Heart left ventricle (tissue), 16 donors: ENCODE data around the gene CCDC7. TPM values are rescaled to one million over a fixed set of nuclear protein-coding genes. Genes with fewer than 3 reads are reported as not detected.

Experiments
- ATAC-seq, 4 donors: fragments of 200-7000 bp; cut with Tn5 transposase; one replicate each; pipeline ENCODE4 v1.9.1; 2020 to 2022; ENCODE audit warnings: moderate library complexity in 4 of 4, mild to moderate bottlenecking in 3 of 4, moderate number of reproducible peaks in 1 of 4
- DNase-seq, 5 donors: peaks; one replicate each; pipeline ENCODE4 v3.0.0-alpha.2; 2020
- H3K27ac ChIP-seq, 12 donors: fragments of 200-600 bp; sonication (generic) in 4 of 12; one replicate each; pipeline versions ENCODE4 v1.5.0 to v1.8.0; 2016 to 2022; ENCODE audit warnings: mild to moderate bottlenecking in 2 of 12
- H3K27me3 ChIP-seq, 9 donors: fragments of 200-600 bp; sonication (generic) in 2 of 9; one replicate each; pipeline versions ENCODE4 v1.5.1 to v1.8.0; 2016 to 2022; ENCODE audit warnings: mild to moderate bottlenecking in 3 of 9
- H3K36me3 ChIP-seq, 9 donors: fragments of 200-600 bp; sonication (generic) in 2 of 9; one replicate each; pipeline versions ENCODE4 v1.5.0 to v1.8.0; 2018 to 2022; ENCODE audit warnings: mild to moderate bottlenecking in 2 of 9
- H3K4me1 ChIP-seq, 12 donors: fragments of 200-600 bp; sonication (generic) in 4 of 12; one replicate each; pipeline versions ENCODE4 v1.5.0 to v1.8.0; 2016 to 2022; ENCODE audit warnings: mild to moderate bottlenecking in 3 of 12
- H3K4me3 ChIP-seq, 12 donors: fragments of 200-600 bp; sonication (generic) in 4 of 12; one replicate each; pipeline versions ENCODE4 v1.5.0 to v1.8.0; 2017 to 2022; ENCODE audit warnings: mild to moderate bottlenecking in 9 of 12, moderate library complexity in 4 of 12
- H3K9me3 ChIP-seq, 12 donors: fragments of 200-600 bp; sonication (generic) in 4 of 12; one replicate each; pipeline versions ENCODE4 v1.5.0 to v1.8.0; 2016 to 2022; ENCODE audit warnings: mild to moderate bottlenecking in 1 of 12
- POLR2A ChIP-seq, 2 donors: fragments of 450-650 bp; IDR thresholded peaks; one replicate each; pipeline ENCODE4 v1.6.1; 2017; ENCODE audit warnings: antibody characterized with exemption in 2 of 2, mild to moderate bottlenecking in 2 of 2, moderate library complexity in 2 of 2
- WGBS, 4 donors: extraction: QIAGEN DNeasy Blood & Tissue Kit in 2 of 4; methylation state at CpG; one replicate each; pipeline versions ENCODE4 v1.1.5 to v1.1.7; 2013 to 2018; 5-methylcytosine and 5-hydroxymethylcytosine counted together
- intact Hi-C, 10 donors: fragments of 100-400 bp; cut with DNase I; formaldehyde crosslinking; loops; one replicate each; pipeline versions ENCODE4 v1.11.1 to v1.14.2; 2022
- polyA plus RNA-seq, 2 donors: library from polyadenylated mRNA; stranded (reverse); fragments of 200-250 nt; gene quantifications; one replicate each; pipeline ENCODE4 v1.2.3, GENCODE V29; 2013
- total RNA-seq, 9 donors: library from RNA; depleted of rRNA in 2 of 9; stranded (reverse); fragments of >200 nt in 2 of 9; fragmentation: NEBNext Ultra II Directional in 3 of 9; extraction: Animal tissue kit (Norgen Biotek cat#: 25700) in 3 of 9; gene quantifications; one replicate each; pipeline versions ENCODE4 v1.1.0 to v1.2.4, GENCODE V29; 2016 to 2023
- TF ChIP-seq, protein P1 (sequence below), 12 donors: fragments of 200-600 bp; sonication (generic) in 4 of 12; IDR thresholded peaks; one replicate each; pipeline versions ENCODE4 v1.5.0 to v1.8.0; 2018 to 2022; ENCODE audit warnings: antibody characterized with exemption in 12 of 12, mild to moderate bottlenecking in 5 of 12
- donor health status: ischemic (EF 13 %, LVEDD 7.1; RV severe dilation, severe dysfunction).
- donor health status: healthy with polysubstance abuse.
- donor health status: DM: no; HTN: yes; CAD: no.
- donor health status: DM: no; HTN: no; CAD: no.
- donor health status: ischemic (EF 25% LVEDD 6.9; RV normal size, moderate dysfunction).
- donor health status: ischemic (EF 25% LVEDD 5.7; RV mildly dilated, moderate dysfunction).
- donor health status: healthy.
- donor health status: DM: yes; HTN: yes; CAD: no.
- donor health status: ischemic (EF 35%, LVEDD 5.7; RV mildly dilated, moderate dysfunction).
- donor health status: nonischemic (EF 11% LVEDD 7.7; RV severe dilation, severe dysfunction).
- donor health status: DM: yes; HTN: yes; CAD: no.
- donor health status: PGD.
- donor health status: ischemic (EF 29% LVEDD 5.4; RV normal size, mild dysfunction).
- donor health status: nonischemic (EF 23%, LVEDD 6.1; RV moderate dilation, normal function).

CCDC7 gene
- total and polyA plus RNA-seq, 11 donors: 1.5 to 41.3 (median 22.4) TPM

DNA sequence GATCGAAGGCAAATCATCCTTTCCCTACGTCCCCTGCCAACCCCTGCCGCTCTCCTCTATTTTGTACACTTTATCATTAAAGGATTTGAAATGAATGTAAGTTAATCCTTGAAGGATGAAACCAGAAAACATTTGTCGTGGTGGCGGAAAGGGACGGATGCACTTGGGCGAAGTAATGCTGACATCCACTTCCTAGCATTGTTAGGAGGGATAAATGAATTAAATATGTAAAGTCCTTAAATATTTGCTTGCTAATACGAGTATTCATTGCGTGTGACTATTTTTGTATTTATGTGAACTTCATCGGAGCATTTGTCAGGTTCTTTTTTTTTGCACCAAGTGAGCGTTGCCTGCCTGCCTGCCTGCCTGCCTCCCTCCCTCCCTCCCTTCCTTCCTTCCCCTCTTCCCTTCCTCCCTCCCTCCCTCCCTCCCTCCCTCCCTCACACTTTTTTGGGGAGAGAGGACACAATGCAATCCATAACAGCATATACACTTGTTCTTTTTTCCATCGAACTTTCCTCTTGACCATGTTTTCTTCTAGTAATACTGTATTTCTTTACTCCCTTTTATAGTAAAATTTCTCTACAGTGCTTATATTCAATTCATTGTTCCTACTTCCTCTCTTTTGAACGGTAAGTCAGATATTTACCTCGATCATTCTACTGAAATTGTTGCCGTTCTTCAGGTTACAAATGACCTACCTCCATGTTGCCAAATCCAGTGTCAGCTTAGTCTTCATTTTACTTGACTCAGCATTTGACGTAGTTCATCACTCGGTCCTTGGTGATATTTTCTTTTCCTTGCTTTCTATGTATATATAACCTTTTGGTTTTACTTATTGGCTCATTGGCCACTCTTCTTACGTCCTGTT, 831 bp downstream of the CCDC7 start:
- WGBS, 4 donors: 5 to 16% (median 8%) methylated on average over 18 of the region's 18 CpGs
- intact Hi-C loops: loop anchor here in 9 of 10 donors (1.0 to 10.0 kb wide), 9 partner anchors 34 to 538 kb away; no protein-coding TSS in a partner anchor

DNA sequence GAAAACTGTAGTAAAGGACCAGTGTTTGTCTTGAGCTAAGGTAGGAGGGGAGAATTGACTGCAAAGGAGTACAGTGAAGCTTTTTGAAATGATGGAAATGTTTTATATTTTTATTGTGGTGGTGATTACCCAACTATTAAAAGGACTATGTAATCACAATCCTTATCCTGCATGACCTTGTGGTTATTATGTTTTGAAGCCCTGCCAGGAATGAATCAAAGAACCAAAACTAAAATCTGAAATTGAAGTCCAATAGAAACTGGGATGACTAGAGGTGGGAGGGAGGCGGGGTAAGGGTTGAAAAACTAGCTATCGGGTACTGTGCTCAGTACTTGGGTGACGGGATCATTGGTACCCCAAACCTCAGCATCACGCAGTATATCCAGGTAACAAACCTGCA, 8.2 kb downstream of the CCDC7 start:
- H3K4me1 ChIP-seq: no peaks in the 10 kb centered on the region
- H3K4me3 ChIP-seq: no peak overlapping the region
- intact Hi-C loops: no loop called here
- H3K9me3 ChIP-seq: no peaks in the 10 kb centered on the region
- 97 to 100% (median 99%) methylated on average over 4 of the region's 4 CpGs for WGBS, 4 donors
- TF ChIP-seq POLR2A (IDR thresholded peaks at IDR 0.05): no peak
- TF ChIP-seq, protein P1, sequence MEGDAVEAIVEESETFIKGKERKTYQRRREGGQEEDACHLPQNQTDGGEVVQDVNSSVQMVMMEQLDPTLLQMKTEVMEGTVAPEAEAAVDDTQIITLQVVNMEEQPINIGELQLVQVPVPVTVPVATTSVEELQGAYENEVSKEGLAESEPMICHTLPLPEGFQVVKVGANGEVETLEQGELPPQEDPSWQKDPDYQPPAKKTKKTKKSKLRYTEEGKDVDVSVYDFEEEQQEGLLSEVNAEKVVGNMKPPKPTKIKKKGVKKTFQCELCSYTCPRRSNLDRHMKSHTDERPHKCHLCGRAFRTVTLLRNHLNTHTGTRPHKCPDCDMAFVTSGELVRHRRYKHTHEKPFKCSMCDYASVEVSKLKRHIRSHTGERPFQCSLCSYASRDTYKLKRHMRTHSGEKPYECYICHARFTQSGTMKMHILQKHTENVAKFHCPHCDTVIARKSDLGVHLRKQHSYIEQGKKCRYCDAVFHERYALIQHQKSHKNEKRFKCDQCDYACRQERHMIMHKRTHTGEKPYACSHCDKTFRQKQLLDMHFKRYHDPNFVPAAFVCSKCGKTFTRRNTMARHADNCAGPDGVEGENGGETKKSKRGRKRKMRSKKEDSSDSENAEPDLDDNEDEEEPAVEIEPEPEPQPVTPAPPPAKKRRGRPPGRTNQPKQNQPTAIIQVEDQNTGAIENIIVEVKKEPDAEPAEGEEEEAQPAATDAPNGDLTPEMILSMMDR (IDR thresholded peaks at IDR 0.05): no peak
- no peaks in the 10 kb centered on the region for H3K27me3 ChIP-seq
- DNase-seq: no peak
- H3K27ac ChIP-seq: no peak overlapping the region
- peaks cover 0 to 66% (median 31%) of the 10 kb centered on the region in 9 donors for H3K36me3 ChIP-seq
- ATAC-seq: no peak

More for the DNA sequence above, 831 bp downstream of the CCDC7 start:
- peak in 3 of 4 donors; percentile 23 to 49 (median 39) for ATAC-seq
- Histone ChIP-seq H3K36me3 (peaks cover 0 to 3% (median 0%) of the 10 kb centered on the region in 9 donors), H3K4me3 (peak overlapping the region; percentile 43 to 91 (median 70)), H3K9me3 (peaks cover 0 to 7% (median 0%) of the 10 kb centered on the region in 12 donors), H3K4me1 (peaks cover 0 to 17% (median 2%) of the 10 kb centered on the region in 12 donors), H3K27me3 (no peaks in the 10 kb centered on the region), H3K27ac (peak overlapping the region; percentile 89 to 99 (median 96))
- no peak for DNase-seq
- TF ChIP-seq, protein P1 (IDR thresholded peaks at IDR 0.05): no peak
- no peak for TF ChIP-seq POLR2A (IDR thresholded peaks at IDR 0.05)

DNA sequence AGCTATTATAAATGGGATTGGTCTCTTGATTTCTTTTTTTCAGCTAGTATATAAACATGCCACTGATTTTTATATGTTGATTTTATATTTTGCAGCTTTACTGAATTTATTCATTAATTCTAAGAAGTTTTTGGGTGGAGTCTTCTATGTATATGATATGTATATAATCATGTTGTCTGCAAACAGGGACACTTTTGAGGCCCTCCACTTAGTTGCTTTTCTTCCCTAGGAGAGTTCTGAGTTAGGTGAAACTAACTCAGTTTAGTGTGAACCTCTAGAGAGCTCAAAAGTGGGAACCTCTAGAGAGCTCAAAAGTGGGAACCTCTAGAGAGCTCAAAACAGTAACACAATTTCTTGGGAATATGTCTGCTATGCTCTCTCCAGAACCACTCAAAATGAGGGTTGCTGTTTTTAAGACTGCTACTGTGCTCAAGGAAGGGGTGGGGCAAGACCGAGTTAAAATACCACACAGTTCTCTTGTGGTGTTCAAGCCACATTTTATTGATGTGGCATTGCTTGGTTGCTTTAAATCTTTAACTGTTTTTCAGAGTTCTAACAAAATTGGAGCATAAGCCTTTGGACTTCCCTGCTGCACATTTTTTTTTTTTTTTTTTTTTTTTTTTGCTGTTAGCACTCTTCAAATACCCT, 13.2 kb downstream of the CCDC7 start:
- WGBS, 4 donors: 77 to 97% (median 85%) methylated on average over 1 of the region's 1 CpG
- no peak for TF ChIP-seq POLR2A (IDR thresholded peaks at IDR 0.05)
- TF ChIP-seq, protein P1 (IDR thresholded peaks at IDR 0.05): no peak
- intact Hi-C loops: loop anchor here in 1 of 10 donors (5.0 kb wide), 1 partner anchor 453 kb away; no protein-coding TSS in a partner anchor

DNA sequence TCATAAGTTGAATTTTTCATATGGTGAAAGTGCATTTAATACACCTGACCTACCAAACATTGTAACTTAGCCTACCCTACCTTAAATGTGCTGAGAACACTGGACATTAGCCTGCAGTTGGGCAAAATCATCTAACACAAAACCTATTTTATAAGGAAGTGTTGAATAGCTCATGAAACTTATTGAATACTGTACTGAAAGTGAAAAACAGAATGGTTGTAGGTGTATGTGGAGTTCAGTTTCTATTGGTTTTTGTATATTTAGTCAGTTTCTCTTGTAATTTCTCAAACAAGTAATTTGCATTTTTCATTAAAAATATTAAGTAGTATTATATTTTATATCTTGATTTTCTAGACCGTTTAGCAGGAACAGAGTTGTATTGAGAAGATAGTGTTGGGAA, 15.3 kb downstream of the CCDC7 start:
- no peak overlapping the region for H3K4me3 ChIP-seq

More for the DNA sequence above, 13.2 kb downstream of the CCDC7 start:
- no peaks in the 10 kb centered on the region for H3K9me3 ChIP-seq
- peaks cover 0 to 84% (median 16%) of the 10 kb centered on the region in 9 donors for H3K36me3 ChIP-seq
- ATAC-seq: peak in 1 of 4 donors; percentile 18
- no peak overlapping the region for H3K4me3 ChIP-seq
- H3K27ac ChIP-seq: no peak overlapping the region
- no peaks in the 10 kb centered on the region for H3K4me1 ChIP-seq
- H3K27me3 ChIP-seq: no peaks in the 10 kb centered on the region
- no peak for DNase-seq

More for the DNA sequence above, 15.3 kb downstream of the CCDC7 start:
- H3K36me3 ChIP-seq: peaks cover 0 to 76% (median 10%) of the 10 kb centered on the region in 9 donors
- no peak overlapping the region for H3K27ac ChIP-seq
- intact Hi-C loops: no loop called here
- no peak for ATAC-seq
- no peaks in the 10 kb centered on the region for H3K4me1 ChIP-seq
- TF ChIP-seq POLR2A (IDR thresholded peaks at IDR 0.05): no peak
- TF ChIP-seq, protein P1 (IDR thresholded peaks at IDR 0.05): no peak
- no peak for DNase-seq
- 85 to 92% (median 91%) methylated on average over 1 of the region's 1 CpG for WGBS, 4 donors
- H3K9me3 ChIP-seq: no peaks in the 10 kb centered on the region
- no peaks in the 10 kb centered on the region for H3K27me3 ChIP-seq
